ENCODE results near the gene AKAP13. TPM values are rescaled to one million over a fixed set of nuclear protein-coding genes. Genes with fewer than 3 reads are reported as not detected.

AKAP13 gene
- total and polyA plus RNA-seq, 2 donors (not counting 1 experiment from before 2014, with no cell fraction given): 73.8 to 358 TPM

GRCh38 chr15:85335193-85335942 lies 45.0 kb upstream of the AKAP13 start:
- H3K9me3 ChIP-seq (ENCODE audit: control extremely low read depth in 1 of 3, control insufficient read depth in 2 of 3, insufficient read depth in 1 of 3, low read length in 2 of 3): peaks cover 0 to 4% (median 0%) of the 10 kb centered on the region in 3 donors
- no peak overlapping the region for H3K4me3 Mint-ChIP-seq
- no peaks in the 10 kb centered on the region for H3K27me3 ChIP-seq (replicated peaks in 1 of 4; ENCODE audit: control extremely low read depth in 1 of 4, control insufficient read depth in 3 of 4, insufficient read depth in 4 of 4, low read length in 3 of 4)
- no peaks in the 10 kb centered on the region for H4K20me1 ChIP-seq (ENCODE audit: control insufficient read depth, insufficient read depth, low read length, poor library complexity, severe bottlenecking)
- no peak overlapping the region for H3K4me3 ChIP-seq (ENCODE audit: control extremely low read depth in 1 of 5, extremely low read depth in 1 of 5, insufficient read depth in 1 of 5, low read depth in 2 of 5, low read length in 4 of 5)
- H3K27me3 Mint-ChIP-seq: no peaks in the 10 kb centered on the region
- H3K4me2 ChIP-seq (replicated peaks; ENCODE audit: low read depth, low read length, poor library complexity, severe bottlenecking): no peak overlapping the region
- intact Hi-C loops (cut with micrococcal nuclease): no loop called here
- H3K79me2 ChIP-seq (ENCODE audit: control insufficient read depth, insufficient read depth, low read length): peaks cover 2% of the 10 kb centered on the region
- no peak overlapping the region for H2AFZ ChIP-seq (ENCODE audit: insufficient read depth, low read depth, low read length, poor library complexity, severe bottlenecking)
- no peak for ATAC-seq (ENCODE audit: low read depth)
- no peak overlapping the region for H3K27ac Mint-ChIP-seq
- H3K4me1 ChIP-seq (ENCODE audit: control insufficient read depth in 2 of 2, insufficient read depth in 2 of 2, low read length in 2 of 2): peaks cover 23 to 28% of the 10 kb centered on the region in 2 donors
- no peak overlapping the region for H3K27ac ChIP-seq (ENCODE audit: low read length in 2 of 2)
- TF ChIP-seq CTCF (IDR thresholded peaks at IDR 0.05) (no peak), EZH2 (IDR thresholded peaks at IDR 0.05; ENCODE audit: borderline replicate concordance, insufficient read depth, low read depth, low read length, poor library complexity, severe bottlenecking) (no peak)
- 89% methylated on average over 10 of the region's 13 CpGs for WGBS (ENCODE audit: insufficient coverage)
- no peaks in the 10 kb centered on the region for H3K9me3 Mint-ChIP-seq (ENCODE audit: insufficient read depth)
- no peak overlapping the region for H3K9ac ChIP-seq (ENCODE audit: low read length)
- peaks cover 30% of the 10 kb centered on the region for H3K4me1 Mint-ChIP-seq
- no peak for DNase-seq
- no peaks in the 10 kb centered on the region for H3K36me3 ChIP-seq (replicated peaks in 1 of 2; ENCODE audit: control extremely low read depth in 1 of 2, control insufficient read depth in 1 of 2, extremely low read depth in 1 of 2, insufficient read depth in 2 of 2, low read length in 1 of 2)
- CTCF ChIA-PET: interaction anchor here (0.7 to 2.4 kb wide), 4 partner anchors 17 to 79 kb away, joined by 4 to 9 read pairs (median 6); no protein-coding TSS in a partner anchor
- POLR2A ChIA-PET: no interaction called here

GRCh38 chr15:85336880-85337279 lies 43.5 kb upstream of the AKAP13 start:
- Mint-ChIP-seq H3K27ac (no peak overlapping the region), H3K9me3 (ENCODE audit: insufficient read depth) (no peaks in the 10 kb centered on the region), H3K4me1 (peaks cover 15% of the 10 kb centered on the region), H3K4me3 (no peak overlapping the region), H3K27me3 (no peaks in the 10 kb centered on the region)
- TF ChIP-seq EZH2 (IDR thresholded peaks at IDR 0.05; ENCODE audit: borderline replicate concordance, insufficient read depth, low read depth, low read length, poor library complexity, severe bottlenecking) (no peak), CTCF (IDR thresholded peaks at IDR 0.05) (no peak)
- Histone ChIP-seq H3K4me2 (replicated peaks; ENCODE audit: low read depth, low read length, poor library complexity, severe bottlenecking) (no peak overlapping the region), H3K79me2 (ENCODE audit: control insufficient read depth, insufficient read depth, low read length) (peaks cover 2% of the 10 kb centered on the region), H3K27me3 (replicated peaks in 1 of 4; ENCODE audit: control extremely low read depth in 1 of 4, control insufficient read depth in 3 of 4, insufficient read depth in 4 of 4, low read length in 3 of 4) (no peaks in the 10 kb centered on the region), H3K36me3 (replicated peaks in 1 of 2; ENCODE audit: control extremely low read depth in 1 of 2, control insufficient read depth in 1 of 2, extremely low read depth in 1 of 2, insufficient read depth in 2 of 2, low read length in 1 of 2) (no peaks in the 10 kb centered on the region), H3K4me3 (ENCODE audit: control extremely low read depth in 1 of 5, extremely low read depth in 1 of 5, insufficient read depth in 1 of 5, low read depth in 2 of 5, low read length in 4 of 5) (no peak overlapping the region), H4K20me1 (ENCODE audit: control insufficient read depth, insufficient read depth, low read length, poor library complexity, severe bottlenecking) (no peaks in the 10 kb centered on the region), H3K4me1 (ENCODE audit: control insufficient read depth in 2 of 2, insufficient read depth in 2 of 2, low read length in 2 of 2) (peaks cover 8 to 13% of the 10 kb centered on the region in 2 donors), H3K9ac (ENCODE audit: low read length) (no peak overlapping the region), H3K27ac (ENCODE audit: low read length in 2 of 2) (no peak overlapping the region), H3K9me3 (ENCODE audit: control extremely low read depth in 1 of 3, control insufficient read depth in 2 of 3, insufficient read depth in 1 of 3, low read length in 2 of 3) (no peaks in the 10 kb centered on the region), H2AFZ (ENCODE audit: insufficient read depth, low read depth, low read length, poor library complexity, severe bottlenecking) (no peak overlapping the region)
- CTCF ChIA-PET: interaction anchor here (0.8 to 2.4 kb wide), 6 partner anchors 16 to 77 kb away, joined by 3 to 9 read pairs (median 4); no protein-coding TSS in a partner anchor
- WGBS (ENCODE audit: insufficient coverage): 90% methylated on average over 2 of the region's 5 CpGs
- POLR2A ChIA-PET: interaction anchor here (1.1 kb wide), 1 partner anchor 17 kb away, joined by 3 read pairs; no protein-coding TSS in a partner anchor
- ATAC-seq (ENCODE audit: low read depth) (no peak), DNase-seq (no peak)
- intact Hi-C loops (cut with micrococcal nuclease): no loop called here

All from B cell (primary cell).